Panc1 (cell line): Measurements from ENCODE around the gene FAM53B. TPM values are rescaled to one million over a fixed set of nuclear protein-coding genes. Genes with fewer than 3 reads are reported as not detected.

Experiments
- ATAC-seq: fragments of 200-7000 bp; cut with Tn5 transposase; 2 replicates; pipeline ENCODE4 v1.9.1; 2020; ENCODE audit warnings: mild to moderate bottlenecking, moderate library complexity
- BruUV-seq: library from RNA; stranded (reverse); fragments of 400-500 nt; replicated peaks from 2 replicates; lab custom pipeline; 2021; lab: Mats Ljungman, UMichigan
- CTCF ChIA-PET: fragments of 300-600 bp; sonication (Branson Sonifier 250); formaldehyde crosslinking; loops from one replicate; lab custom pipeline; 2022; ENCODE audit warnings: antibody characterized with exemption; lab: Charles Lee
- POLR2A ChIA-PET: fragments of 300-600 bp; sonication (Branson Sonifier 250); formaldehyde crosslinking; loops from one replicate; lab custom pipeline; 2022; ENCODE audit warnings: antibody characterized with exemption; lab: Charles Lee
- DNase-seq: peaks from one replicate; pipeline ENCODE4 v3.0.0-alpha.2; 2010; ENCODE audit warnings: low read depth, low spot score
- H3K27ac ChIP-seq: 2 replicates; pipeline ENCODE4 v1.5.1; 2011; ENCODE audit warnings: mild to moderate bottlenecking, low read length, inconsistent platforms
- H3K27me3 ChIP-seq: fragments of 200-500 bp; sonication (Bioruptor generic); 2 replicates; pipeline ENCODE4 v1.6.0; 2014; ENCODE audit warnings: low read length, inconsistent platforms; ENCODE audit not compliant: control insufficient read depth, insufficient read depth
- H3K36me3 ChIP-seq: fragments of 200-500 bp; sonication (Bioruptor generic); 2 replicates; pipeline ENCODE4 v1.5.1; 2014; ENCODE audit warnings: inconsistent platforms, mild to moderate bottlenecking, low read length, moderate library complexity; ENCODE audit not compliant: control insufficient read depth, insufficient read depth
- H3K4me1 ChIP-seq: 2 replicates; pipeline ENCODE4 v1.5.1; 2011; ENCODE audit warnings: inconsistent platforms, mild to moderate bottlenecking, low read length, moderate library complexity; ENCODE audit not compliant: control insufficient read depth, insufficient read depth
- H3K4me3 ChIP-seq, 2 experiments: 2 replicates each; pipeline ENCODE4 v1.5.1; 2011 to 2012; ENCODE audit warnings: low read depth in 2 of 2, low read length in 2 of 2, mild to moderate bottlenecking in 2 of 2, inconsistent platforms in 1 of 2, moderate library complexity in 1 of 2
- H3K9me3 ChIP-seq: fragments of 200-500 bp; sonication (Bioruptor generic); 2 replicates; pipeline ENCODE4 v1.5.1; 2014; ENCODE audit warnings: low read depth, mild to moderate bottlenecking, inconsistent platforms, low read length, moderate library complexity; ENCODE audit not compliant: control insufficient read depth, insufficient read depth
- CTCF ChIP-seq: fragments of 450-650 bp; IDR thresholded peaks from 2 replicates; pipeline ENCODE4 v1.5.1; 2017; ENCODE audit warnings: mild to moderate bottlenecking
- POLR2AphosphoS5 ChIP-seq: IDR thresholded peaks from 2 replicates; pipeline ENCODE4 v1.6.1; 2012; ENCODE audit warnings: mild to moderate bottlenecking, low read depth, low read length, moderate library complexity
- REST ChIP-seq, 2 experiments: IDR thresholded peaks; 2 replicates each; pipeline ENCODE4 v1.6.1; 2011 to 2012; ENCODE audit warnings: low read depth in 2 of 2, control low read depth in 1 of 2, low read length in 1 of 2, mild to moderate bottlenecking in 1 of 2, moderate library complexity in 1 of 2; ENCODE audit not compliant: insufficient read depth in 1 of 2
- SIN3A ChIP-seq: IDR thresholded peaks from 2 replicates; pipeline ENCODE4 v1.6.1; 2012; ENCODE audit warnings: low read depth, mild to moderate bottlenecking, low read length, moderate library complexity, borderline replicate concordance; ENCODE audit not compliant: insufficient read depth
- TCF7L2 ChIP-seq: IDR thresholded peaks from 2 replicates; pipeline ENCODE4 v1.6.1; 2011; ENCODE audit warnings: mild to moderate bottlenecking, low read depth, low read length, inconsistent platforms
- in situ Hi-C: cut with HindIII; loops from 2 replicates; pipeline ENCODE4 v1.10.0; 2016; ENCODE audit warnings: low sequenced_read_pairs, low pct_unique_long_range_greater_than_20kb
- intact Hi-C: fragments of 100-400 bp; cut with micrococcal nuclease; formaldehyde crosslinking; loops from one replicate; pipeline ENCODE4 v1.10.0; 2022; ENCODE audit not compliant: unreplicated experiment
- total RNA-seq: library from RNA; stranded (reverse); gene quantifications from one replicate; pipeline ENCODE4 v1.2.1, GENCODE V29; 2021; ENCODE audit not compliant: unreplicated experiment

FAM53B gene
- total RNA-seq, 1 experiment from 2014 or later: 42.5 TPM

GRCh38 chr10:124595143-124595883 lies 148.9 kb downstream of the FAM53B start:
- BruUV-seq: no TSS peak
- ATAC-seq (no peak), DNase-seq (no peak)
- intact Hi-C loops: no loop called here
- no peaks in the 10 kb centered on the region for H3K36me3 ChIP-seq
- no peaks in the 10 kb centered on the region for H3K4me1 ChIP-seq
- in situ Hi-C loops: no loop called here
- H3K27ac ChIP-seq: no peak overlapping the region
- TF ChIP-seq CTCF (no peak), SIN3A (no peak), REST (IDR thresholded peaks at IDR 0.05; ENCODE audit: insufficient read depth in 1 of 2, low read depth in 2 of 2, low read length in 1 of 2) (no peak), TCF7L2 (no peak), POLR2AphosphoS5 (no peak)
- H3K4me3 ChIP-seq: no peak overlapping the region
- no peaks in the 10 kb centered on the region for H3K9me3 ChIP-seq
- CTCF ChIA-PET: no interaction called here
- POLR2A ChIA-PET: no interaction called here
- no peaks in the 10 kb centered on the region for H3K27me3 ChIP-seq

GRCh38 chr10:124594240-124594639 lies 149.9 kb downstream of the FAM53B start:
- in situ Hi-C loops: no loop called here
- ATAC-seq (no peak), DNase-seq (no peak)
- ChIA-PET POLR2A (interaction anchor here (0.7 kb wide), 1 partner anchor 9 kb away, joined by 3 read pairs; no protein-coding TSS in a partner anchor), CTCF (interaction anchor here (0.7 kb wide), 1 partner anchor 393 kb away, joined by 4 read pairs; no protein-coding TSS in a partner anchor)
- Histone ChIP-seq H3K4me1 (no peaks in the 10 kb centered on the region), H3K27me3 (no peaks in the 10 kb centered on the region), H3K27ac (no peak overlapping the region), H3K4me3 (no peak overlapping the region), H3K36me3 (no peaks in the 10 kb centered on the region), H3K9me3 (no peaks in the 10 kb centered on the region)
- intact Hi-C loops: no loop called here
- no TSS peak for BruUV-seq
- TF ChIP-seq REST (IDR thresholded peaks at IDR 0.05; ENCODE audit: insufficient read depth in 1 of 2, low read depth in 2 of 2, low read length in 1 of 2) (no peak), SIN3A (no peak), CTCF (no peak), TCF7L2 (no peak), POLR2AphosphoS5 (no peak)
